Activated T-cell treated with anti-CD3 and anti-CD28 coated beads for 4 hours (primary cell): ENCODE measurements around the gene SP3.

Source experiments
- DNase-seq: peaks from one replicate; pipeline ENCODE4 v3.0.0-alpha.2; 2020

The SP3 gene

GRCh38 chr2:173996766-173997165 lies 31.6 kb upstream of the SP3 start:
- no peak for DNase-seq

- DNase-seq = no peak
Observed at GRCh38 chr2:173993459-173993858, 28.3 kb upstream of the SP3 start.

- no peak for DNase-seq
Observed at GRCh38 chr2:173991856-173992588, 26.8 kb upstream of the SP3 start.

- DNase-seq = no peak
Observed at GRCh38 chr2:173990970-173991819, 26.0 kb upstream of the SP3 start.

GRCh38 chr2:173990245-173990644 lies 25.1 kb upstream of the SP3 start:
- DNase-seq = no peak

- DNase-seq = no peak
Observed at GRCh38 chr2:173989884-173990215, 24.7 kb upstream of the SP3 start.

- no peak for DNase-seq
Observed at GRCh38 chr2:173989160-173989883, 24.1 kb upstream of the SP3 start.

- DNase-seq = no peak
Observed at GRCh38 chr2:173986805-173987204, 21.6 kb upstream of the SP3 start.

- DNase-seq = no peak
Observed at GRCh38 chr2:173985605-173985992, 20.4 kb upstream of the SP3 start.

- DNase-seq = no peak
Observed at GRCh38 chr2:173984866-173985604, 19.9 kb upstream of the SP3 start.

- no peak for DNase-seq
Observed at GRCh38 chr2:173983391-173983871, 18.3 kb upstream of the SP3 start.

- no peak for DNase-seq
Observed at GRCh38 chr2:173982918-173983317, 17.7 kb upstream of the SP3 start.

- no peak for DNase-seq
Observed at GRCh38 chr2:173982182-173982714, 17.1 kb upstream of the SP3 start.

- no peak for DNase-seq
Observed at GRCh38 chr2:173981520-173981919, 16.3 kb upstream of the SP3 start.

GRCh38 chr2:173979751-173980351 lies 14.7 kb upstream of the SP3 start:
- no peak for DNase-seq

- no peak for DNase-seq
Observed at GRCh38 chr2:173978447-173978846, 13.3 kb upstream of the SP3 start.

- DNase-seq = no peak
Observed at GRCh38 chr2:173972636-173973035, 7.5 kb upstream of the SP3 start.

GRCh38 chr2:173972165-173972564 lies 7.0 kb upstream of the SP3 start:
- DNase-seq = no peak

GRCh38 chr2:173970516-173970924 lies 5.3 kb upstream of the SP3 start:
- no peak for DNase-seq

- DNase-seq = no peak
Observed at GRCh38 chr2:173969886-173970285, 4.7 kb upstream of the SP3 start.

- DNase-seq = no peak
Observed at GRCh38 chr2:173968551-173968950, 3.4 kb upstream of the SP3 start.
